Neural progenitor cell (in vitro differentiated cells): ENCODE results near the gene PTPRN2.

Experiments
- EZH2 ChIP-seq: fragments of 200-600 bp; sonication (generic); IDR thresholded peaks from 2 replicates; pipeline ENCODE4 v1.6.1; 2017; ENCODE audit warnings: antibody characterized with exemption, mild to moderate bottlenecking, moderate library complexity
- EZH2phosphoT487 ChIP-seq: fragments of 200-600 bp; sonication (generic); IDR thresholded peaks from 2 replicates; pipeline ENCODE4 v1.6.1; 2017; ENCODE audit warnings: antibody characterized with exemption
- TF ChIP-seq, protein P1 (sequence below): fragments of 200-600 bp; sonication (generic); IDR thresholded peaks from 2 replicates; pipeline ENCODE4 v1.5.1; 2017; ENCODE audit warnings: antibody characterized with exemption, mild to moderate bottlenecking

GRCh38 chr7:157966490-157966889, 621.1 kb downstream of the PTPRN2 start:
- TF ChIP-seq, protein P1, sequence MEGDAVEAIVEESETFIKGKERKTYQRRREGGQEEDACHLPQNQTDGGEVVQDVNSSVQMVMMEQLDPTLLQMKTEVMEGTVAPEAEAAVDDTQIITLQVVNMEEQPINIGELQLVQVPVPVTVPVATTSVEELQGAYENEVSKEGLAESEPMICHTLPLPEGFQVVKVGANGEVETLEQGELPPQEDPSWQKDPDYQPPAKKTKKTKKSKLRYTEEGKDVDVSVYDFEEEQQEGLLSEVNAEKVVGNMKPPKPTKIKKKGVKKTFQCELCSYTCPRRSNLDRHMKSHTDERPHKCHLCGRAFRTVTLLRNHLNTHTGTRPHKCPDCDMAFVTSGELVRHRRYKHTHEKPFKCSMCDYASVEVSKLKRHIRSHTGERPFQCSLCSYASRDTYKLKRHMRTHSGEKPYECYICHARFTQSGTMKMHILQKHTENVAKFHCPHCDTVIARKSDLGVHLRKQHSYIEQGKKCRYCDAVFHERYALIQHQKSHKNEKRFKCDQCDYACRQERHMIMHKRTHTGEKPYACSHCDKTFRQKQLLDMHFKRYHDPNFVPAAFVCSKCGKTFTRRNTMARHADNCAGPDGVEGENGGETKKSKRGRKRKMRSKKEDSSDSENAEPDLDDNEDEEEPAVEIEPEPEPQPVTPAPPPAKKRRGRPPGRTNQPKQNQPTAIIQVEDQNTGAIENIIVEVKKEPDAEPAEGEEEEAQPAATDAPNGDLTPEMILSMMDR = no peak
- TF ChIP-seq EZH2phosphoT487 = no peak
- no peak for TF ChIP-seq EZH2
